GM18498 (cell line): ENCODE data around the gene DNAH6.
"Not testable (repeated sequence)": the region's sequence is repeated elsewhere in the genome, so short reads cannot be mapped to it uniquely, and the experiment has no call there.

Experiments
- ATAC-seq: cut with Tn5 transposase; IDR thresholded peaks from one replicate; pipeline ENCODE4 v1.9.1; 2021; ENCODE audit warnings: mild to moderate bottlenecking, moderate library complexity; ENCODE audit not compliant: unreplicated experiment

The DNAH6 gene

DNA sequence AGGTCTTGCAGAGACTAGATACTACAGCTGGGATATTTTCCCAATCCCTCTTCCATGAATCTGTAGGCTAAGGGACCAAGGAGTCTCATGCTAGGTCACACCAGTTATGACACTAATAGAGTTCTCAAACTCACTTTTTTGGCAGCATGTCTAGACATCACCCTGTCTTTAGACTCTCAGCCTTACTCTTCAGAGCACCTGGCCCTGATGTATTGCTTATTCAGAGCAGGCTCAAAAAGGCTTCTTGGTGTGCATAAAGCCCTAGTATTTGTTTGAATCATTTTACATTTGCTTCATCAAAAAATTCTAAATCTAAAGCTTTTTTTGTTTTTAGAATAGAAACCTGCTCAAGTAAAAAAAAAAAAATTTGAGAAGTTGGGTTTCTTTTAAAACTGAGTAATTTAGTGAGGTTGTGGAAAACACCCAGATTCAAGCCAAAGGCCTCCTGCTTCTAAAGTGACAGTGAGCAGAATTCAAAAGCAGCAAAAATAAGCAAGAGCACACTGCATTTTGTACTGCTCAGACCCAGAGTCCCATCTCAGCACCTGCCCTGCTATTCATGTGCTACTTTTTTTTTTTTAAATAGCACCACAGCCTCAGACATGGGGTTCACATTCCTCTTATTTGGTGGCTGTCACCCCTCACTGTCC is 18.0 kb upstream of the DNAH6 start:
- ATAC-seq = no peak

DNA sequence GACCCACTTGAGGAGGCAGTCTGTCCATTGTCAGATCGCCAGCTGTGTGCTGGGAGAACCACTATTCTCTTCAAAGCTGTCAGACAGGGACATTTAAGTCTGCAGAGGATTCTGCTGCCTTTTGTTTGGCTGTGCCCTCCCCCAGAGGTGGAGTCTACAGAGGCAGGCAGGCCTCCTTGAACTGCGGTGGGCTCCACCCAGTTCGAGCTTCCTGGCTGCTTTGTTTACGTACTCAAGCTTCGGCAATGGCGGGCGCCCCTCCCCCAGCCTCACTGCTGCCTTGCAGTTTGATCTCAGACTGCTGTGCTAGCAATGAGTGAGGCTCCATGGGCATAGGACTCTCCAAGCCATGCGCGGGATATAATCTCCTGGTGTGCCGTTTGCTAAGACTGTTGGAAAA is 5.3 kb upstream of the DNAH6 start:
- ATAC-seq = not testable (repeated sequence)

DNA sequence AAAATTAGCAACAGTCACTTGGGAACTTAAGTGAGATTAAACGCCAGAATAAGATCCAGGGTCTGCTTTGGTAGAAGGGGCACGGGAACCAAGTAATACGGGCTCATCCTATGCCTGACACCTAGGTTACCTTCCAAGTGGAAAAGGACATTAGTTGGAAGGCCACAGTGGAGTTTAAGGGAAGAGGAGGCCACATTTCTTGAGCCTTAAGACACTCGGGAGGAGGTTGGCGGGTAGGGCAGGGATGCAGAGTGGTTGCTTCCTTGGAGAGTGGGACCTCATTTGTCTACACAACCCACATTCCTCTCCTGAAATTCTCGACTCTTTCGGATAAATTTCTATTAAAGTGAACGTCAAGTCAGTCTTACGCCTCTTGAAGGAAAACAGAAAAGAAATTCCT is 510 bp upstream of the DNAH6 start:
- ATAC-seq = no peak

DNA sequence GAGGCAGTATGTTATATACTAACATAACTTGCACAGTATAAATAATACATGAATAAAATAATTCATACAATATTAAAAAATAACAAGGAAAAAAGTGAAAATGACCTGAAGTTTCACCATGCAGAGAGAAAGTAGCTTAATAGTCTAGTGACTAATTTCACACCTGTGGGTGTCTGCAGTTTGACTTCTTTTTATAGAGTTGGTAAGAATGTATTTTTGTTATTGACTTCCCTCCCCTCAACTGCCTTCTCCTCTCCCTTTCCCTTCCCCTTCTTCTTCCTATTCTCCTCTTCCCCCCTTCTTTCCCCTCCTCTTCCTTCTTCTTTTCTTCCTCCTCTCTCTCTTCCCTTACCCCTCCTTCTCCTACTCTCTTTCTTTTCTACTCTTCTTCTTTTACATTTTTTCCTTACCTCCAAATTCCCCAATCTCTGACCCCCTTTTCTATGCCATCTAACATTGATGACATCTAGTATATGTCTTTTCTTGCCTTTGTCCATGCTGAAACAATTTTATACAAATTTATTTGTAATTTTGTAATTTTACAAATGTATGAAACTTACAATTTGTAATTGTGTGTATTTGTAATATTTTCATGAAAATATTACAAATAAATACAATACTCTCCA is 3.1 kb downstream of the DNAH6 start:
- ATAC-seq = no peak

DNA sequence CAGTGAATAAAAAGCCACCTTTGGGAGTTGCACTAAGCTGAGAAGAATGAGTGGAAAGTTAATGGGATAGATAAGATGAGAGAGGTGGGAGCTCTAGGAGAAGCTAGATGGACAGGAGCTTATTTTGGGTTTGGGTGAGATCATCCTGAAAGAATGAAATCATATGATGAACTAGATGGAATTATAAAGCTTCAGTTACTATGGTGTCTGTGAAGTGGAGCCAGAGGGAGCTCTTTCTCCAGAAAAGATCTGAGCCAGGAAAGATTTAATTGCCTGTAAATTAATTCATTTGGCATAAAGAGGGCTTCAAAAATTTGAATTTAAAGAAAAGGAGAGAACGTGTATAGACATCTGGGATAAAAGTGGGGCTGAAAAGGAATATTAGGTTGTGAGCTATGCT is 10.3 kb downstream of the DNAH6 start:
- no peak for ATAC-seq

DNA sequence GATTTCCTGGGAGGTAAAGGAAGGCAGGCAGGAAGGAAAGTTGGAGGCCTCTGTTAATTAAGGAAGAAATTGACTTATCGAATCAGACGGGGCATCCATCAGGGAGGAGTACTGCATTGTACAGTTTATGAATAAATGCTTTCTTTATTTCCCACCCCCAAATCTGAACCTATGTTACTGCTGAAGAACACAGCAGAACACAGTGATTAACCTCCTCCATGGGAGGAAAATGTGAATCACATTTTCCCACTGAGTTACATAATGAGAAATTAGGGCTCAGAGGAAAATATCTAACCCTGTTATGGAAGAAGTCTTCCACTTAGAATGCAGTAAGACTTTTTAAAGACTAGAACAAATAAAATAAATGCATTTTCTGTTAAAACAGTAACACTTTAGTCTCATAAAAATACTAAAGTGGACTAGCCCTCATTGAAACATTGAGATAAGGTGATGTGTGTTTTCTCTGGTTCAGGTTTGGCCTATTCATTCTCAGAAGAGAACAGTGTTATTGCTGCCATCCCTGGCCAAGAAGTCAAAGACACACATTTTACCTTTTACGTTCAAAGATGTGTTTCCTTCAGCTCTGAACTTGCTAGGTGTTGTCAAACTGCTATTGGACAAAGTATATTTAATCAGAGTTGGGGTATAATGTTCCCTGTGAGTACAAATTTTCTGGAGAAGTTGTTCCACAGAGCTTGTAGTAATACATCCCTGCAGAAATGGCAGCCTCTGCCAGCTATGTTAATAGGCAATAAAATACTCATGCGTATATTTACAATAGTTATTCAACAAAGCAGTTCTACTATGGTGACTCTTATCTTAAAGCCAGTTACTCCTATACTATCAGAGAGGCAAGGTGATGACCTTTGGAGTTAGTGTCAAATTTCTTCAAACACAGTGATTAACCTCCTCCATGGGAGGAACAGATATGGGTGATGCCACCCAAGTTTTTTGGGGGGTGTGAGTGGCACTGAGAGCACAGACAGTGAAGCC is 11.1 kb downstream of the DNAH6 start:
- no peak for ATAC-seq

DNA sequence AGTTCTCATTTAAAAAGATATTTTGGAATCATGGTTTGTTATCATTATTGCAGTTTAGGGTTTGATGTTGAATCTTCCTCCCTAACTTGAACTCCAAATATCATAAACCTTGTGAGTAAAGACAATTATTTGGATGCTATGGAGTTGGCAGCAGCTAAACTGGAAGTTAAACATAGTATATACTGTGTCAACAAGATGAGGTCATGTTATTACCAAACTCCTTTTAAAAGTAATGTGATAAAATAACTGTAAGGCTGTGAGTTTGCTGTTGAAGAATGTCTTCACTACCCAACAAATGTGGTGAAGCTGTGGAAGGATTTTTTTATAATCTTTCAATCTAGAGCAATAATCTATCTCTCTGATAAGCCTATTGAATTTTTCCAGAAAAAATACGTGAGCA is 16.0 kb downstream of the DNAH6 start:
- ATAC-seq = no peak

DNA sequence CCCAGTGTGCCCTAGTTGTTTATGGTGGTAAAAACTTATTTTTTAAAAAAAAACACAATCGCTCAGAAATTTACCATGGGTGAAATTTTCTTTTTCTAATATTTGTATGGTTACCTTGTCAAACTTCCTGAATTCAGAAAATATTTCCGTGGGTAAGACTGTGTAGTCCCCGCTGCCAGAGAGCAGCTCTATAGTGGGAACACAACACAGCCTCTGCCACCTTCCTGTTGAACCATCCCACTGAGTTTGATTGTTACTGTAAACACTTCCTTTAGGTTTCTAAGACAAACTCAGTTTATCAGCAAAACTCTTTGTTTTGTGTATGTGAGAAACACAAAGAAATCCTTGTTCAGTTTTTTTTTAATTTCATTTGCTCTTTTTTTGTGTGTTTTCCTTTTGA is 17.9 kb downstream of the DNAH6 start:
- ATAC-seq = no peak

DNA sequence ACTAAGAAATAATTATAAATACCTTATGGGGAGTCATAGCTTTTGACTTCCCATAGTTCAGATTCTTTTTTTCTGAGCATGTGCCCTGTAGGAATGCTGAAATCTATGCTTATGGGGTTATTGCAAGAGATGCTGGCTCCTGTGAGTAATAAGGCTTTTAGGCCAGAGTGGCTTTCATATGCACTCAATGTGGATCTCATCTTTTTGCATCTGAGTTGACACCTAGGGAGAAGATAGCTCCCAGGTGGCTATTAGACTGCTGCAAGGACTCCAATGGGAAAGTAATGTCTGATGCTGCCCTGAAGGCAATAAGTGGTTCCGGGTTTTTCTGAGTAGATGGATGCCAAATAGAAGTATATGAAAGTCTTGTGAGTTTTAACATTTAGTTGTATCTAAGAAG is 21.0 kb downstream of the DNAH6 start:
- no peak for ATAC-seq

DNA sequence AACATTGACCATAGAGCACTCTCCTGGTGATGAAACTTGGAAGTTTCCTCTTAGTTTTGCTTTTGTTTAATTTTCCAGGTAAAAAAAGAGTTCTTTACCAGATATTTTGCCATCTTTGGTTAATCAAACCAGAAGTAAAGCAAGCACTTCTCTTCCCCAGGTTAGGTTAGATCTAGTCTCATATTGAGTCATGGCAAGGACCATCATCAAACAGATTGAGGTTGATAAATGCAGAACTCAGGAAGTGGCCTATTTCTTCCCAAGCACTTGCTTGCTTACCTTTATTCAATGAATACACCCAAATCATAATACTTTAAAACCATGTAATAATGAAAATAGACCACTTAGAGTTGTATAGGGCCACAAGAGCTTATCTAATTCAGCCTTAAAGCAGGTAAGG is 23.4 kb downstream of the DNAH6 start:
- no peak for ATAC-seq

DNA sequence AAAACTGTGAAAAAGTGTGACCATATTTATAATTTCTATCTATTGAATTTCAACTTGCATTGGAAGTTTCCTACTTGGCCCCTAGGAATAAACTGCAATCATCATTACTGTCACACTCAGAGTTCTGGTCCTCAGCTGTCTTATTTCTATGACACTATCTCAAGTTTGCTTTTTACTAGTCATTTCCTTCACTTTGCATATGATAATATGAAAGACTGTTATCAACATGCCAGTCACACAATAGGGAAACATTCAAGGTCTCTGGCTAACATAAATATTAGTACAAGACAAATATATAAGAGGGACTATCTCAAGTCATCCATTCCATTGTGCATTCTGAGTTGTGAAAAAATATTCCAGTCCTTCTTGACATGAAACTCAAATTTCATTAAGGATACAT is 28.7 kb downstream of the DNAH6 start:
- ATAC-seq = no peak

DNA sequence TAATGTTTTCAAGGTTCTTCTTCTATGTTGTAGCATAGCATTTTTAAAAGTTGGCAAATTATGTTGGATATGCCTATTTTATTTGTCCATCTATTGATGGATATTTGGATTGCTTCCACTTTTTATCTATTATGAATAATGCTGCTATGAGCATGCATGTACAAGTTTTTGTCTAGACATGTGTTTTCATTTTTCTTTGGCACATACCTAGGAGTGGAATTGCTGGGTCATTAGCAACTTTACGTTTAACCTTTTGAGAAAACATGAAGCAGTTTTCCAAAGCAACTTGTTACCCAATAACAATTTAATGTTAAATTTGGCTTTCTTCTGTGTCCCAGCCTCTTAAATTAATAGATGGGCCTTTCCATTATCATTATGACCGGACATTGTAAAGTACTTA is 30.3 kb downstream of the DNAH6 start:
- ATAC-seq = no peak

DNA sequence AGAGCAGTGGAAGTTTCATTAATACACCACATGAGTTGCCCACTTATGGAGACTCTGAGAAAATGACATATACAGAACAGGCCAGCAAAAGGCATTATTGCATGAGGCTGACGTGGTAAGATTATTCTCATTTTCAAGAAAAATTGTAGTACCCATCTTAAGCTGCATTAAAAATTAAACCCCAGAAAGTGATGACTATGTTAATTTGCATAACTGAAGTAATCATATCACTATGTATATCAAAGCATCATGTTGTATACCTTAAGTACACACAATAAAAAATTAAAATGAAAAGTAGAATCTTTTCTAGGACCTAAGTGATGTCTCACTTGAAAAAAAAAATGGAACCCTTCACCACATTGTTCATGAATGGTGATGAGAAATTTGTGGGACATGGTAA is 32.0 kb downstream of the DNAH6 start:
- ATAC-seq = no peak

DNA sequence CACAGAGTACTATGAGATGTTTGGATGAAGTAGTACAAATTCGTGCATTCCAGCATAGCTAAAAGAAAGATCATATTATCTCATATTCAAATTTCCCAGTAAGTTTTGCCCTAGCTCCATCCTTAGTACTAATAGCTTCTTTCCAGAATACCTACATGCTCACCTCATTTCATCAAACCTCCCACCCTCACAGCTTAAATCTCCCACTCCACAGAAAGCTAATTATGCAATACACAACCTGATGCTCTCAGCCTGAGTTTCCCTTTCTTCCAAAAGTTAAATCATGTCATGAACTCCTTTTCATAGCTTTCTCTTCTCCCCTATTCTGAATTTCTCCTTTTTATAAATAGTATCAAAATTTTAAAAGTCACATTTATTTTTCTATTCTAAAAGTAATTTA is 34.6 kb downstream of the DNAH6 start:
- no peak for ATAC-seq

DNA sequence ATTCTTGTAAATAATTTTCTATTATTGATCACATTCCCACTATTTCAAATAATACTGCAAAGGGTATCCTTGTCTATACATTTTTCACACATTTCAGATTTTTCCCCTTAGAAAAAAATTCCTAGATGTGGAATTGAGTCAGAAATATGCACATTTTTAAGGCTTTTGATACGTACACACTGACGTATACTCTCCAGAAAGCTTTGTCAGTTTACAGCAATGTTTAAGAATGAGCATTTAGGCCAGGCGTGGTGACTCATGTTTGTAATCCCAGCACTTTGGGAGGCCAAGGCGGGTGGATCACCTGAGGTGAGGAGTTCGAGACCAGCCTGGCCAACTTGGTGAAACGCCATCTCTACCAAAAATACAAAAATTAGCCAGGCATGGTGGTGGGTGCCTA is 35.2 kb downstream of the DNAH6 start:
- not testable (repeated sequence) for ATAC-seq

DNA sequence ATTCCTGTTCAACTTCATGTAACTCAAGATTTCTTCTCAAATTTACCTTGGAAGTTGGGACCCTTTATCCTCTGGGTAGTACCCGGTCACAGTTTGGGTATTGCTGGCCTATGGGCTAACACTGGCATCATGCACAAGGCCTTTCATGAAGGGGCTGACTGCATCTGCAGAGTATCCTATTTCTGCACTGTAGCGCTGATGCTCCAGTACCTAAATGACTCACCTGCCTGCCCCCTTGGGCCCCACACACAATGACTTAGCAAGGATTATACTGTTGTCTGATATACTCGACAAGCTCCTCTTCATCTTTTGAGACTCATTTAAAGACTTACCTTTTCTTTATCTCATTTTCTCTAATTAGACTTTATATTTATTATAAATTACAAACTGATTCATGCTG is 39.9 kb downstream of the DNAH6 start:
- no peak for ATAC-seq

DNA sequence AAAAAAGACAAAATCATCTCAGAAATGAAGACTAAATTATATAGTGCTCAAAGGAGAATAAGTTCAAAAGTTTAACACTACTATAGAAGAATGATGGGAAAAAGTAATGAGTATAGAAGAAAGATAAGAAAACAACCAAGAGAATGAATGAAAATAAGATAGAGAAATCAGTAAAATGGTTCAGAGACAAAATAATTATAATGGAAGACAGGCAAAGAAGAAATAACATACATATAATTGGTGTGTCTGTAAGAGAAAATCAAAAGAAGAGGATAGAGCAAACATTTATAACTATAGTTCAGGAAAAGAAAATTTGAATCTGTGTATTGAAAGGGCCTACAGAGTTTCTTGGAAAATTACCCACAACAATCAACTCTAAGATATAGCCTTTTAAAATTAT is 43.5 kb downstream of the DNAH6 start:
- no peak for ATAC-seq

DNA sequence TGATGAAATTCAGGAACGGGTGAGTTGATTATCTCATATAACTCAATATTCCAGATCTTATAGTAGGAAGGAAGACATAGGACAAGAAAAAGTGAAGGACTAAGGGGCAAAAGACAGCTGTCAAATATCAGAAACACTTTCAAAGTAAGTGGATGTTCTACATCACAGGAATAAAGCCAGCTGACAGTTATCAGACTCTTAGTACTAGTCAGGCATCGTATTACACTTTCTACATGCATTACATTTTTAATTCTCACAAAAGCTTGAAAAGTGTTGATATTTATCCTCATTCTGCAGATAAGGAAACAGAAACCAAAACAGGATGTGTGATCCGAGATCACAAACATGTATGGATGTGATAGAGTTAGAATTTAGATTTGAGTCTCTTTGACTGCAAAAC is 63.4 kb downstream of the DNAH6 start:
- ATAC-seq = no peak

DNA sequence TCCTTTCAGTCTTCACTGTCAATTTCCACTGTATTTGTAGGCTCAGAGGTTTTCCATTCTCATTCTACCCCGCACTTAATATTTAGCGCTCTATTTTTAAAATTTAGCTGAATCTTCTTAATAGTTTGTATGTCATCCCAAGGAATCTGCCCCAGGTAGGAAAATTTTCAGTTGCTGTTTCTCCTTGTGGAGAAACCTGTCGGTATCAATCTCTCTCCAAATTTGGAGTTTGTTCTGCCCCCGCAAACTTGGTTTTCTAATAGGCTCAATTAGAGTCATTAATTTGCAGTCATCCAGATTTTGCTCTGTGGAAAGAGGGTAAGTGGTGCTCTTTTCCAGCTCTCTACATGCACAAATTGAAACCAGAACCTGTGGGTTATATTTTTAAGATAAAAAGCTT is 87.6 kb downstream of the DNAH6 start:
- ATAC-seq = no peak

DNA sequence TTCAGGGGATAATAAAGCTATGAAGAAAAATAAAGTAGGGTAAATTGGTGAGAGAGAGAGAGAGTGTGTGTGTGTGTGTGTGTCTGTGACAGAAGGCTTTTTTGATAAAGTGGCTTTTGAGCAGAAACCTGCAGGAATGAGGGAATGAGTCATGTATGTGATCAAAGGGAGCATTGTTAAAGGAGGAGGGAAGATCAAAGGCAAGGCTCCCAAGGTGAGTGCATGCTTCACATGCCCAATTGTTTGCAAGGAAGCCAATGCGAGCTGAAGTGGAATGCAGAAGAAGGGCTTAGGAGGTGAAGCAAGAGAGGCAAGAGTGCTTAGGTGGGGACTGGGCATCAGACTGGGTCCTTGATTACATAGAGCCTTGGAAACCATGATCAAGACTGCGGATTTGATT is 96.8 kb downstream of the DNAH6 start:
- no peak for ATAC-seq

DNA sequence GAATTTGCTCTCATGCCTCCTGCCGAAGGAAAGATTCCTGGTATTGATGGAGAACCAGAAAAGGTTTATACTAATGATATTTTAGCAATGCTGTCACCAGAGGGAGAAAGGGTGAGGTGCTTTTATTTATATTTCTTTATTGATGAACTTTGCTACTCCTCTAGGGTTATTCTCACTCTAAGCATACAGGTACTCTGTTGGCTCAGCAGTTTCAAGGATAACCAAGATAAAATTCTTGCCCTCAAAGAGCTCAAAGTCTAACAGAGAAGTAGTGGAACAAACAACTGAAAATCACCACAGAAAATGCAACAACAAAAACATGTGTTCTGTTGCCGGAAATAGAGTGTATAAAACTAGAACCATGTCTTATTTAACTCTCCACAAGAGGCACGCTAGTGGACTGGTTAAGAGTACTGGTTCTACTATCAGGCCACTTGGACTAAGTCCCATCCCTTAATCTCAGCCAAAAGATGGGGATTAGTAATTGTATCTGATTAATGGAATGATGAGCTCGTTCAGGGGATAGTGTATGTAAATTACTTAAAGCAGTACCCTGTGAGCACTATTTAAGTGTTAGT is 103.6 kb downstream of the DNAH6 start:
- ATAC-seq = no peak

DNA sequence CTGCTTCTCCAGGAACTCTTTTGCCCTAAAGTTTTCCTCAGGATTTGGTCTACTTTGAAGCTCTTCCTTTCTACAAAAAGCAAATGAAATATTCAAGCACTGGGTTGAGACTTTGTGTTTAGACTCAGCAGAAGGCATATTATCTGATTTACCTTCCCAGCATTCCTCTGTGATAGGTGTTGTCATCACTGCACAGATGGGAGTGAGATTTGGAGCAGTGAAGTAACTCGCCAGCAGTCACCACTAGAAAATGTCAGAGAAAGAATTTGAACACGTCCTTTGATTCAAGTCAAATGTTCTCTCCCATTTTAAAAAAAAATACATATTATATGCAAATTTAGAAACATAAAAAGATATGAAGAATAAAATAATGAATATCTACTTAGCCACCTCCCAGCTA is 112.2 kb downstream of the DNAH6 start:
- ATAC-seq = no peak
